ENCODE data around the gene PLEKHN1.

GRCh38 chr1:1001057-1001783 is 34.9 kb downstream of the PLEKHN1 start:
- no peak for TF ChIP-seq CTCF (IDR thresholded peaks at IDR 0.05; ENCODE audit: low read length)
- no peak for TF ChIP-seq EZH2 (IDR thresholded peaks at IDR 0.05; ENCODE audit: borderline replicate concordance, low read length)
